Measurements from ENCODE around the gene FCHO2. TPM values are rescaled to one million over a fixed set of nuclear protein-coding genes. Genes with fewer than 3 reads are reported as not detected.

The FCHO2 gene
- total RNA-seq, 1 donor from 2014 or later, result 13.3 TPM

- no peaks in the 10 kb centered on the region for H3K9me3 Mint-ChIP-seq (ENCODE audit: unreplicated experiment)
- no peak for DNase-seq
- H3K4me3 Mint-ChIP-seq (ENCODE audit: unreplicated experiment), result no peak overlapping the region
- no peaks in the 10 kb centered on the region for H3K4me1 Mint-ChIP-seq (ENCODE audit: low read depth, unreplicated experiment)
- no peak for TF ChIP-seq CTCF (IDR thresholded peaks at IDR 0.05; ENCODE audit: partially characterized antibody, unreplicated experiment)
- H3K27me3 Mint-ChIP-seq (ENCODE audit: unreplicated experiment), result no peaks in the 10 kb centered on the region
- H3K27ac Mint-ChIP-seq (ENCODE audit: unreplicated experiment), result no peak overlapping the region
- peaks cover 6% of the 10 kb centered on the region for H3K36me3 Mint-ChIP-seq (ENCODE audit: unreplicated experiment)
Measured at GRCh38 chr5:73129143-73129542, 173.3 kb downstream of the FCHO2 start.

- no peaks in the 10 kb centered on the region for H3K4me1 Mint-ChIP-seq (ENCODE audit: low read depth, unreplicated experiment)
- TF ChIP-seq CTCF (IDR thresholded peaks at IDR 0.05; ENCODE audit: partially characterized antibody, unreplicated experiment), result no peak
- H3K27me3 Mint-ChIP-seq (ENCODE audit: unreplicated experiment), result no peaks in the 10 kb centered on the region
- DNase-seq, result no peak
- no peaks in the 10 kb centered on the region for H3K9me3 Mint-ChIP-seq (ENCODE audit: unreplicated experiment)
- H3K4me3 Mint-ChIP-seq (ENCODE audit: unreplicated experiment), result no peak overlapping the region
- no peaks in the 10 kb centered on the region for H3K36me3 Mint-ChIP-seq (ENCODE audit: unreplicated experiment)
- H3K27ac Mint-ChIP-seq (ENCODE audit: unreplicated experiment), result no peak overlapping the region
Measured at GRCh38 chr5:73130811-73131210, 175.0 kb downstream of the FCHO2 start.

- H3K27me3 Mint-ChIP-seq (ENCODE audit: unreplicated experiment), result no peaks in the 10 kb centered on the region
- H3K9me3 Mint-ChIP-seq (ENCODE audit: unreplicated experiment), result no peaks in the 10 kb centered on the region
- TF ChIP-seq CTCF (IDR thresholded peaks at IDR 0.05; ENCODE audit: partially characterized antibody, unreplicated experiment), result no peak
- no peaks in the 10 kb centered on the region for H3K36me3 Mint-ChIP-seq (ENCODE audit: unreplicated experiment)
- H3K4me3 Mint-ChIP-seq (ENCODE audit: unreplicated experiment), result no peak overlapping the region
- no peak overlapping the region for H3K27ac Mint-ChIP-seq (ENCODE audit: unreplicated experiment)
- no peaks in the 10 kb centered on the region for H3K4me1 Mint-ChIP-seq (ENCODE audit: low read depth, unreplicated experiment)
- no peak for DNase-seq
Measured at GRCh38 chr5:73131711-73132425, 176.0 kb downstream of the FCHO2 start.

- no peaks in the 10 kb centered on the region for H3K36me3 Mint-ChIP-seq (ENCODE audit: unreplicated experiment)
- no peak overlapping the region for H3K4me3 Mint-ChIP-seq (ENCODE audit: unreplicated experiment)
Measured at GRCh38 chr5:73132759-73133158, 176.9 kb downstream of the FCHO2 start.

More at GRCh38 chr5:73132759-73133158, 176.9 kb downstream of the FCHO2 start:
- no peak for TF ChIP-seq CTCF (IDR thresholded peaks at IDR 0.05; ENCODE audit: partially characterized antibody, unreplicated experiment)
- Mint-ChIP-seq H3K4me1 (ENCODE audit: low read depth, unreplicated experiment) (no peaks in the 10 kb centered on the region), H3K27me3 (ENCODE audit: unreplicated experiment) (no peaks in the 10 kb centered on the region), H3K9me3 (ENCODE audit: unreplicated experiment) (no peaks in the 10 kb centered on the region), H3K27ac (ENCODE audit: unreplicated experiment) (no peak overlapping the region)
- no peak for DNase-seq

Data from glutamatergic neuron (in vitro differentiated cells).